KBM-7 (cell line): ENCODE results near the gene DENND1A.

Experiments used
- DNase-seq: peaks from one replicate; pipeline ENCODE4 v3.0.0-alpha.2; 2015
- in situ Hi-C: fragments of 300-500 bp; cut with MboI; formaldehyde crosslinking; loops from 2 replicates; pipeline ENCODE4 v1.14.3; 2020; ENCODE audit warnings: low sequenced_read_pairs, low pct_unique_long_range_greater_than_20kb, mixed read lengths

Gene DENND1A

GRCh38 chr9:123424131-123424530 is 505.8 kb downstream of the DENND1A start:
- in situ Hi-C loops, result no loop called here
- no peak for DNase-seq

- no peak for DNase-seq
- in situ Hi-C loops, result no loop called here
These were observed 506.6 kb downstream of the DENND1A start for GRCh38 chr9:123423311-123423640.

GRCh38 chr9:123422635-123423310 is 507.2 kb downstream of the DENND1A start:
- no peak for DNase-seq
- in situ Hi-C loops, result no loop called here

- DNase-seq, result no peak
- in situ Hi-C loops, result no loop called here
These were observed 508.0 kb downstream of the DENND1A start for GRCh38 chr9:123421801-123422455.

- in situ Hi-C loops, result no loop called here
- DNase-seq, result no peak
These were observed 508.7 kb downstream of the DENND1A start for GRCh38 chr9:123421186-123421585.

- in situ Hi-C loops, result no loop called here
- peak; percentile 51 for DNase-seq
These were observed 509.3 kb downstream of the DENND1A start for GRCh38 chr9:123420592-123421111.

- no peak for DNase-seq
- in situ Hi-C loops, result no loop called here
These were observed 510.0 kb downstream of the DENND1A start for GRCh38 chr9:123419721-123420591.

GRCh38 chr9:123419091-123419490 is 510.8 kb downstream of the DENND1A start:
- in situ Hi-C loops, result no loop called here
- DNase-seq, result no peak

GRCh38 chr9:123418506-123418905 is 511.4 kb downstream of the DENND1A start:
- no peak for DNase-seq
- in situ Hi-C loops, result no loop called here

- DNase-seq, result no peak
- in situ Hi-C loops, result no loop called here
These were observed 511.9 kb downstream of the DENND1A start for GRCh38 chr9:123418052-123418430.

- no peak for DNase-seq
- in situ Hi-C loops, result no loop called here
These were observed 512.5 kb downstream of the DENND1A start for GRCh38 chr9:123417289-123418051.

- in situ Hi-C loops, result no loop called here
- no peak for DNase-seq
These were observed 513.8 kb downstream of the DENND1A start for GRCh38 chr9:123416176-123416575.

- no peak for DNase-seq
- in situ Hi-C loops, result no loop called here
These were observed 514.7 kb downstream of the DENND1A start for GRCh38 chr9:123414936-123415930.

GRCh38 chr9:123414204-123414603 is 515.7 kb downstream of the DENND1A start:
- no peak for DNase-seq
- in situ Hi-C loops, result no loop called here

GRCh38 chr9:123412171-123412820 is 517.6 kb downstream of the DENND1A start:
- no peak for DNase-seq
- in situ Hi-C loops, result no loop called here

- in situ Hi-C loops, result no loop called here
- DNase-seq, result no peak
These were observed 518.3 kb downstream of the DENND1A start for GRCh38 chr9:123411636-123412035.

GRCh38 chr9:123411191-123411590 is 518.7 kb downstream of the DENND1A start:
- in situ Hi-C loops, result no loop called here
- DNase-seq, result no peak
